ENCODE data around the gene FKBP7. TPM values are rescaled to one million over a fixed set of nuclear protein-coding genes. Genes with fewer than 3 reads are reported as not detected.

FKBP7 gene
- total and polyA plus RNA-seq, 2 of the 8 experiments (the other 6 are each of a cell fraction or from before 2014, with no cell fraction given) = 3.6 to 7.0 TPM

- no peak overlapping the region for H3K23ac ChIP-seq (ENCODE audit: insufficient read length)
- H2BK20ac ChIP-seq (ENCODE audit: low read length) = no peak overlapping the region
- ChIA-PET CTCF (ENCODE audit: partially characterized antibody) (interaction anchor here (1.5 kb wide), 1 partner anchor 66 kb away, joined by 4 read pairs; no protein-coding TSS in a partner anchor), POLR2A (ENCODE audit: partially characterized antibody) (interaction anchor here (0.6 to 1.2 kb wide), 2 partner anchors 24 to 64 kb away, joined by 3 read pairs; no protein-coding TSS in a partner anchor)
- no peak overlapping the region for H3K9ac ChIP-seq (replicated peaks in 1 of 4; ENCODE audit: extremely low read depth in 1 of 4, low read depth in 3 of 4, low read length in 3 of 4)
- H3K79me2 ChIP-seq (ENCODE audit: control insufficient read depth in 1 of 2, insufficient read depth in 2 of 2, low read length in 2 of 2) = no peaks in the 10 kb centered on the region
- FAIRE-seq = no peak
- no peak overlapping the region for H4K5ac ChIP-seq (ENCODE audit: insufficient read length, low read depth, low read length)
- H2BK5ac ChIP-seq (ENCODE audit: low read depth, low read length) = no peak overlapping the region
- 97% methylated on average over 5 of the region's 5 CpGs; no CpG with 5 or more reads in 1 of the 2 experiments for WGBS, 2 experiments (ENCODE audit: extremely low coverage in 1 of 2, insufficient coverage in 1 of 2, insufficient read length in 1 of 2, insufficient replicate concordance in 2 of 2, low coverage in 1 of 2, low lambda C conversion rate in 2 of 2, missing lambda C conversion rate in 1 of 2)
- no peak overlapping the region for H2BK12ac ChIP-seq (ENCODE audit: low read depth, low read length)
- H4K8ac ChIP-seq (ENCODE audit: extremely low read depth, insufficient read depth, low read length) = no peak overlapping the region
- H3K4me2 ChIP-seq (ENCODE audit: insufficient read depth in 1 of 2, low read depth in 2 of 2, low read length in 2 of 2) = no peak overlapping the region
- no peaks in the 10 kb centered on the region for H3K36me3 ChIP-seq (ENCODE audit: control insufficient read depth in 2 of 4, insufficient read depth in 4 of 4, low read length in 3 of 4)
- DNase-seq (ENCODE audit: low read depth in 1 of 2, low spot score in 2 of 2) = no peak
- no peak overlapping the region for H3K4ac ChIP-seq (replicated peaks; ENCODE audit: insufficient read length, low read depth, low read length)
- H2BK15ac ChIP-seq (ENCODE audit: low read length) = no peak overlapping the region
- no peaks in the 10 kb centered on the region for H3K79me1 ChIP-seq (ENCODE audit: low read depth, low read length)
- no peak overlapping the region for H3K14ac ChIP-seq (ENCODE audit: insufficient read length)
- H3K27ac ChIP-seq (ENCODE audit: low read depth, low read length) = no peak overlapping the region
- no peak overlapping the region for H3K4me3 ChIP-seq (ENCODE audit: extremely low read depth in 1 of 4, insufficient read depth in 2 of 4, low read depth in 3 of 4, low read length in 4 of 4)
- H3K18ac ChIP-seq (ENCODE audit: extremely low read depth, low read length) = no peak overlapping the region
- no peak overlapping the region for H2AK5ac ChIP-seq (ENCODE audit: low read depth, low read length)
- no peaks in the 10 kb centered on the region for H4K20me1 ChIP-seq (replicated peaks in 1 of 2; ENCODE audit: control insufficient read depth in 1 of 2, insufficient read depth in 2 of 2, low read length in 2 of 2)
- no peaks in the 10 kb centered on the region for H3K9me3 ChIP-seq (ENCODE audit: insufficient read depth in 2 of 2, low read depth in 1 of 2, low read length in 1 of 2)
- no peak overlapping the region for H3K56ac ChIP-seq (replicated peaks; ENCODE audit: insufficient read length, low read depth, low read length)
- H2BK120ac ChIP-seq (replicated peaks; ENCODE audit: low read depth, low read length) = no peak overlapping the region
- no peaks in the 10 kb centered on the region; the same call in 1 of the 2 replicates for H3K23me2 ChIP-seq (ENCODE audit: low read depth, low read length)
- no peaks in the 10 kb centered on the region; a peak in 2 of 7 replicates for H3K4me1 ChIP-seq (replicated peaks in 1 of 4; ENCODE audit: control insufficient read depth in 3 of 4, insufficient read depth in 4 of 4, low read length in 3 of 4)
- no peak overlapping the region for H2AFZ ChIP-seq (ENCODE audit: low read length)
- no peaks in the 10 kb centered on the region for H3K27me3 ChIP-seq (replicated peaks in 1 of 4; ENCODE audit: control insufficient read depth in 3 of 4, extremely low read depth in 1 of 4, insufficient read depth in 3 of 4, low read length in 3 of 4)
- H4K91ac ChIP-seq (replicated peaks; ENCODE audit: insufficient read length, low read length) = no peak overlapping the region
- TF ChIP-seq CBX5 (IDR thresholded peaks at IDR 0.05; ENCODE audit: low read depth, low read length) = no peak
- no peak for TF ChIP-seq GTF2F1 (IDR thresholded peaks at IDR 0.05; ENCODE audit: borderline replicate concordance, low read depth, low read length)
- no peak for TF ChIP-seq ASH2L (IDR thresholded peaks at IDR 0.05; ENCODE audit: low read length)
- TF ChIP-seq, protein P1, sequence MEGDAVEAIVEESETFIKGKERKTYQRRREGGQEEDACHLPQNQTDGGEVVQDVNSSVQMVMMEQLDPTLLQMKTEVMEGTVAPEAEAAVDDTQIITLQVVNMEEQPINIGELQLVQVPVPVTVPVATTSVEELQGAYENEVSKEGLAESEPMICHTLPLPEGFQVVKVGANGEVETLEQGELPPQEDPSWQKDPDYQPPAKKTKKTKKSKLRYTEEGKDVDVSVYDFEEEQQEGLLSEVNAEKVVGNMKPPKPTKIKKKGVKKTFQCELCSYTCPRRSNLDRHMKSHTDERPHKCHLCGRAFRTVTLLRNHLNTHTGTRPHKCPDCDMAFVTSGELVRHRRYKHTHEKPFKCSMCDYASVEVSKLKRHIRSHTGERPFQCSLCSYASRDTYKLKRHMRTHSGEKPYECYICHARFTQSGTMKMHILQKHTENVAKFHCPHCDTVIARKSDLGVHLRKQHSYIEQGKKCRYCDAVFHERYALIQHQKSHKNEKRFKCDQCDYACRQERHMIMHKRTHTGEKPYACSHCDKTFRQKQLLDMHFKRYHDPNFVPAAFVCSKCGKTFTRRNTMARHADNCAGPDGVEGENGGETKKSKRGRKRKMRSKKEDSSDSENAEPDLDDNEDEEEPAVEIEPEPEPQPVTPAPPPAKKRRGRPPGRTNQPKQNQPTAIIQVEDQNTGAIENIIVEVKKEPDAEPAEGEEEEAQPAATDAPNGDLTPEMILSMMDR (IDR thresholded peaks at IDR 0.05; ENCODE audit: control extremely low read depth in 1 of 3, insufficient read depth in 1 of 3, low read depth in 1 of 3, low read length in 3 of 3) = no peak
- no peak for TF ChIP-seq BACH1 (IDR thresholded peaks at IDR 0.05; ENCODE audit: low read length)
- TF ChIP-seq POLR2A (IDR thresholded peaks at IDR 0.05; ENCODE audit: control extremely low read depth in 1 of 2, low read depth in 2 of 2, low read length in 2 of 2) = no peak
- TF ChIP-seq SP2 (IDR thresholded peaks at IDR 0.05; ENCODE audit: low read length) = no peak
- TF ChIP-seq RBBP5 (IDR thresholded peaks at IDR 0.05; ENCODE audit: borderline replicate concordance, low read depth, low read length) = no peak
- no peak for TF ChIP-seq SIN3A (conservative IDR thresholded peaks at IDR 0.05 in 1 of 2, IDR thresholded peaks at IDR 0.05 in 1 of 2; ENCODE audit: low read depth in 1 of 2, low read length in 2 of 2)
- no peak for TF ChIP-seq SIRT6 (IDR thresholded peaks at IDR 0.05; ENCODE audit: low read length)
- TF ChIP-seq BRCA1 (IDR thresholded peaks at IDR 0.05; ENCODE audit: low read depth, low read length) = no peak
- no peak for TF ChIP-seq RNF2 (IDR thresholded peaks at IDR 0.05; ENCODE audit: borderline replicate concordance, low read depth, low read length, missing control alignments, poor library complexity, severe bottlenecking)
Observed at GRCh38 chr2:178455947-178456346, 22.5 kb downstream of the FKBP7 start.

Data from H1 (cell line).